ENCODE results near the gene EXOC4.

Gene EXOC4

DNA sequence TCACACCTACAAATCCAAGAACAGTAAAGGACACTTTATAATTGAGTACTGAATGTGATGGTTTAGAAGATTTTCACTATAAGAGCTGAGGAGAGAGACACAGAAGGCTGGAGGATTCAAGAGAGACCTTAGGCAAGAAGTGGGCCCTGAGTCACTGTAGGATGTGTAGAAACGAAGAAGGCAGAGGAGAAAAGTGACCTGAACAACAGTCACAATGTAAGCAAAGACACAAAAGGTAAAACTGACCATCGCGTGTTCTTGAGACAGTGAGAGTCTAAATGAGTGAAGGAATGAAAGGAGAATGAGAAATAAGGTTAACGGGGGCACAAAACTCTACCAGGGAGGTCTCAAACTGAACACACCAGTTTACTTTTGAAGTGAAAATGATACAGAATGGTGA, 576.0 kb downstream of the EXOC4 start:
- H3K4me3 ChIP-seq (ENCODE audit: severe bottlenecking) = no peak overlapping the region
- no peaks in the 10 kb centered on the region for H3K36me3 ChIP-seq (ENCODE audit: low read depth)
- DNase-seq (ENCODE audit: low spot score) = no peak
- no peaks in the 10 kb centered on the region for H3K9me3 ChIP-seq (ENCODE audit: severe bottlenecking)
- TF ChIP-seq, protein P1, sequence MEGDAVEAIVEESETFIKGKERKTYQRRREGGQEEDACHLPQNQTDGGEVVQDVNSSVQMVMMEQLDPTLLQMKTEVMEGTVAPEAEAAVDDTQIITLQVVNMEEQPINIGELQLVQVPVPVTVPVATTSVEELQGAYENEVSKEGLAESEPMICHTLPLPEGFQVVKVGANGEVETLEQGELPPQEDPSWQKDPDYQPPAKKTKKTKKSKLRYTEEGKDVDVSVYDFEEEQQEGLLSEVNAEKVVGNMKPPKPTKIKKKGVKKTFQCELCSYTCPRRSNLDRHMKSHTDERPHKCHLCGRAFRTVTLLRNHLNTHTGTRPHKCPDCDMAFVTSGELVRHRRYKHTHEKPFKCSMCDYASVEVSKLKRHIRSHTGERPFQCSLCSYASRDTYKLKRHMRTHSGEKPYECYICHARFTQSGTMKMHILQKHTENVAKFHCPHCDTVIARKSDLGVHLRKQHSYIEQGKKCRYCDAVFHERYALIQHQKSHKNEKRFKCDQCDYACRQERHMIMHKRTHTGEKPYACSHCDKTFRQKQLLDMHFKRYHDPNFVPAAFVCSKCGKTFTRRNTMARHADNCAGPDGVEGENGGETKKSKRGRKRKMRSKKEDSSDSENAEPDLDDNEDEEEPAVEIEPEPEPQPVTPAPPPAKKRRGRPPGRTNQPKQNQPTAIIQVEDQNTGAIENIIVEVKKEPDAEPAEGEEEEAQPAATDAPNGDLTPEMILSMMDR (IDR thresholded peaks at IDR 0.05; ENCODE audit: poor library complexity, severe bottlenecking) = no peak
- no peaks in the 10 kb centered on the region for H3K4me1 ChIP-seq (ENCODE audit: insufficient read depth, poor library complexity, severe bottlenecking)
- no peak for ATAC-seq (ENCODE audit: low read depth)
- H3K27me3 ChIP-seq (ENCODE audit: insufficient read depth, poor library complexity, severe bottlenecking) = no peaks in the 10 kb centered on the region
- H3K27ac ChIP-seq (ENCODE audit: poor library complexity, severe bottlenecking) = no peak overlapping the region

DNA sequence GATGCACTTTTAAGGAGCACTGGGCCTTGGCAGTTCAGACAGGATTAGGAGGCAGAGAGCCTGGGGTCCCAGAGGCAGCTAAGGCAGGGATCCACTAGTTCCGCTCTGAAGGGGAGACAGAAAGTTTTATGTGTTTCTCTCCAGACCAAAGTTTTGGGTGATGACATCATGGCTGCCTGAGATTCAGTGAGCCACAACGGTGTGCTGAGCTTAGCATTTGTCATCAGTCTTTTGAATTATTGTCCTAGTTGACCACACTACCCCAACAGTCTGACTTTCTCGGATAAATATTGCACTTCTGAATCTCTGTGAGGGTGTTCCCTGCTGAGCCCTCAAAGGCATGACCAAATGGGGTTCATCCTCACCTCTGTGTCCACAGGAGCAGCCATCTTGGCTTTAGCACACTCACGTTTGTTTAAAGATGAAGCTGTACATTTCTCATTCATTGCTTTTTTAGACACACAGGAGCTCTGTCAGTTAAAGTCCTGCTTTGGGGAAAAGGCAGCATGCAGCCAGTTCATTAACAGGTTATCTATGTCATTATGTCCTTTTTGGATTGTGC, 576.5 kb downstream of the EXOC4 start:
- Histone ChIP-seq H3K4me3 (ENCODE audit: severe bottlenecking) (no peak overlapping the region), H3K27me3 (ENCODE audit: insufficient read depth, poor library complexity, severe bottlenecking) (no peaks in the 10 kb centered on the region), H3K27ac (ENCODE audit: poor library complexity, severe bottlenecking) (no peak overlapping the region), H3K4me1 (ENCODE audit: insufficient read depth, poor library complexity, severe bottlenecking) (no peaks in the 10 kb centered on the region), H3K36me3 (ENCODE audit: low read depth) (no peaks in the 10 kb centered on the region), H3K9me3 (ENCODE audit: severe bottlenecking) (no peaks in the 10 kb centered on the region)
- TF ChIP-seq, protein P1 (IDR thresholded peaks at IDR 0.05; ENCODE audit: poor library complexity, severe bottlenecking) = no peak
- DNase-seq (ENCODE audit: low spot score) (no peak), ATAC-seq (ENCODE audit: low read depth) (no peak)

DNA sequence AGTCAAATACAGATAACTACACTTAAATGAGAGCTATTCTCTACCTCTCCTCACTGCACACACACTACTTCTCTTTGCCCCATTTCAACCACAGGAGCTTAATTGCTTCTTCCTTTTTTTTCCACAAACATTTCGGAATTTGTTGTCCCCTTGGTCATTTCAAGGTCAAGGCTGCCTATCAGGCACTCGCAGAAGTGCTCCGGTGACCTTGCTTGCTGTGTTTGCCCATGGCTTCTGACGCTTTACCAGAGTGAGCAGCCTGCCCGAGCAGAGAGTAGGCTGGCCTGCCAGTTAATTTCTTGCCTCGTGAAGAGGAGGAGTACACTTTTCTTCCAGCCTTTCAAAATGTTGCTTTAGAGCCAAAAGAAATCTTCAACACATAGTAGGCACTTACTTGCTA, 577.2 kb downstream of the EXOC4 start:
- TF ChIP-seq, protein P1 (IDR thresholded peaks at IDR 0.05; ENCODE audit: poor library complexity, severe bottlenecking) = no peak
- Histone ChIP-seq H3K27me3 (ENCODE audit: insufficient read depth, poor library complexity, severe bottlenecking) (no peaks in the 10 kb centered on the region), H3K4me3 (ENCODE audit: severe bottlenecking) (no peak overlapping the region), H3K9me3 (ENCODE audit: severe bottlenecking) (no peaks in the 10 kb centered on the region), H3K4me1 (ENCODE audit: insufficient read depth, poor library complexity, severe bottlenecking) (no peaks in the 10 kb centered on the region), H3K36me3 (ENCODE audit: low read depth) (no peaks in the 10 kb centered on the region), H3K27ac (ENCODE audit: poor library complexity, severe bottlenecking) (no peak overlapping the region)
- DNase-seq (ENCODE audit: low spot score) (no peak), ATAC-seq (ENCODE audit: low read depth) (no peak)

DNA sequence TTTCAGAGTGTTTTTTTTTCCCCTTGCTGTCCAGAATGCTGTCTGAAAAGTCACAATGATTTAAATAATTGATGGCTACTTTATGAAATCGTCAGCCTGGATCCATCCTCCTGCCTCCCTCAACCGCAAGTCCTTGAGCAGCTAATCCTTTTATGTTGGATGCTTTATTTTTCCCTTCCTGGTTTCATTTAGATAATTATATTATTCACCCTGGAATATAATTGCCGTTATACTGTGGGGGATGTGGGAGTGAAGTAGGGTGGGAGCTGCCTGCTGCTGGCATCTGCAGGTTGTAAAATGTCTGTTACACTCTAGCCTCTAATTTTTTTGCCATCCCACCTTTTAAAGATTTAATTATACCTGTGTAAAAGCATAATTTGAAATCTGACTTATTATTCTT, 583.8 kb downstream of the EXOC4 start:
- no peaks in the 10 kb centered on the region for H3K27me3 ChIP-seq (ENCODE audit: insufficient read depth, poor library complexity, severe bottlenecking)
- no peaks in the 10 kb centered on the region for H3K4me1 ChIP-seq (ENCODE audit: insufficient read depth, poor library complexity, severe bottlenecking)
- no peak for ATAC-seq (ENCODE audit: low read depth)
- H3K4me3 ChIP-seq (ENCODE audit: severe bottlenecking) = no peak overlapping the region
- H3K36me3 ChIP-seq (ENCODE audit: low read depth) = no peaks in the 10 kb centered on the region
- no peaks in the 10 kb centered on the region for H3K9me3 ChIP-seq (ENCODE audit: severe bottlenecking)
- TF ChIP-seq, protein P1 (IDR thresholded peaks at IDR 0.05; ENCODE audit: poor library complexity, severe bottlenecking) = no peak
- H3K27ac ChIP-seq (ENCODE audit: poor library complexity, severe bottlenecking) = no peak overlapping the region
- DNase-seq (ENCODE audit: low spot score) = no peak

DNA sequence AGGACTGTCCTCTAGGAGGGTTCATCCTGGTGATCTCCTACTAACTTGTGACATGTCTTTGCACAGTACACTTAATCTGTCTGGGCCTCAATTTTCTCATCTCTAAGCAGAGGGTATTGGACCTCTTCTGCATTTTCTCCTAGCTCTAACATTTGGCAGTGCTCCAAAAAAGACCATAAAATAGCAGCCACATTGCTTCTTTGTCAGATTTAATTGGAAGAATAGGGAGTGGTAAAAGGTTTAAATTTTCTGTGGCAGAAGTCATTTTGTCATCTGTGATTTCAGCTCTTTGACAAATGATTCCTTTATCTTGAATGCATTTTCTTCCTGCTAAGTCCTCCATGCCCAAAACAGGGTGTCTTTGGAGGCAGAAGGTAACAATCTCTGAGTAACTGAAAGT, 584.3 kb downstream of the EXOC4 start:
- Histone ChIP-seq H3K4me1 (ENCODE audit: insufficient read depth, poor library complexity, severe bottlenecking) (no peaks in the 10 kb centered on the region), H3K9me3 (ENCODE audit: severe bottlenecking) (no peaks in the 10 kb centered on the region), H3K36me3 (ENCODE audit: low read depth) (no peaks in the 10 kb centered on the region), H3K4me3 (ENCODE audit: severe bottlenecking) (no peak overlapping the region), H3K27ac (ENCODE audit: poor library complexity, severe bottlenecking) (no peak overlapping the region), H3K27me3 (ENCODE audit: insufficient read depth, poor library complexity, severe bottlenecking) (no peaks in the 10 kb centered on the region)
- no peak for ATAC-seq (ENCODE audit: low read depth)
- DNase-seq (ENCODE audit: low spot score) = no peak
- TF ChIP-seq, protein P1 (IDR thresholded peaks at IDR 0.05; ENCODE audit: poor library complexity, severe bottlenecking) = no peak

Measured in RWPE2 (cell line).